Measurements from ENCODE around the gene ARNT2. TPM values are rescaled to one million over a fixed set of nuclear protein-coding genes. Genes with fewer than 3 reads are reported as not detected.

Gene ARNT2
- total and polyA plus RNA-seq, 8 donors = 0.58 to 27.4 (median 1.6) TPM

DNA sequence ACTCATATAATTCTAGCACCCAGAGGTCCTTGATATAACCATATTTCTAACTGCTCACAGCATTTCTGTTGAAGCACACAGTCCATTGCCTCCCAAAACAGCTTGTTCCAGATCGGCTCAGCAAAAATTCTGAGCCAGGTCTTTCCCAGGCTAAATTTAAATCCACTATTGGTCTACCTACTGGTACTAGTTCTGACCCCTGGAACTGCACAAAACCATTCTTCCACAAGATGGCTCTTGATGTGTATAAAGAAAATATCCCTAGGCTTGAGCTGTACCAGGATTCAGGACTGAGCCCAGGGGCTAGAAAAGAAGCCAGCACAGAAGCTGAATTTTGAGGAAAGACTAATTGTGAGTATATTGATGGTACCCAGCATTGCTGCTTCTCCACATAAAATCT is 215.5 kb downstream of the ARNT2 start:
- no peak overlapping the region for H3K27ac ChIP-seq
- H3K4me3 ChIP-seq = no peak overlapping the region
- H3K4me1 ChIP-seq = peaks cover 9 to 20% (median 10%) of the 10 kb centered on the region in 4 donors
- no peaks in the 10 kb centered on the region for H3K36me3 ChIP-seq
- H3K27me3 ChIP-seq = no peaks in the 10 kb centered on the region
- 35 to 60% (median 56%) methylated on average over 1 of the region's 1 CpG for WGBS, 5 donors
- peak in 1 of 2 donors; percentile 67 for DNase-seq
- TF ChIP-seq CTCF (IDR thresholded peaks at IDR 0.05) (peak in 2 of 7 experiments; percentile 5 to 32), EP300 (IDR thresholded peaks at IDR 0.05) (no peak)
- peaks cover 0 to 10% (median 3%) of the 10 kb centered on the region in 4 donors for H3K9me3 ChIP-seq
- intact Hi-C loops (cut with DNase I; ENCODE audit: low total_unique reads) = no loop called here

- TF ChIP-seq POLR2AphosphoS5 (IDR thresholded peaks at IDR 0.05) (no peak), CTCF (IDR thresholded peaks at IDR 0.05) (no peak), EP300 (IDR thresholded peaks at IDR 0.05) (no peak), POLR2A (IDR thresholded peaks at IDR 0.05) (no peak)
- DNase-seq = no peak
- intact Hi-C loops (cut with DNase I; ENCODE audit: low total_unique reads) = no loop called here
- Histone ChIP-seq H3K9me3 (peaks cover 0 to 10% (median 3%) of the 10 kb centered on the region in 4 donors), H3K27me3 (no peaks in the 10 kb centered on the region), H3K4me3 (no peak overlapping the region), H3K27ac (no peak overlapping the region), H3K36me3 (no peaks in the 10 kb centered on the region), H3K4me1 (peaks cover 9 to 20% (median 10%) of the 10 kb centered on the region in 4 donors)
- 88 to 93% (median 92%) methylated on average over 3 of the region's 3 CpGs for WGBS, 5 donors
These were observed 216.0 kb downstream of the ARNT2 start for GRCh38 chr15:80620141-80620540.

DNA sequence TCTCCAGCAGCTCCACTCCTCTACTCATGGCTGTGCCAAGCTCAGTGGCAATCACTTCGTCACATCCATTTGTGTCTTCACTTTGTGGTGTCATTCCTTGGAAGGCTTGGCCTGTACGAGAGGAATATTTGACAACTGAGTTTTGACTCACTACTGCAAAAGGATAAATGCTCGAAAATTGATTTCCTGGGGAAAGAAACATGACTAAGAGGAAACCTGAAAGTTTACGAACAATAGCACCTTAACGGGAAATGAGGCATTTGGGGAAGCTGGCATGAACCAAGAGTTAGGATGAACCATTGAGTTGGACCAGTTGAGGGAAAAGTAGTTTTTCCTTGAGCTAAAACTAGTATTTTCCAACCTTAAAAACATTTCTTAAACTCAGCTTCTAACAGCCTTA is 216.7 kb downstream of the ARNT2 start:
- Histone ChIP-seq H3K4me1 (peaks cover 5 to 14% (median 6%) of the 10 kb centered on the region in 4 donors), H3K27me3 (no peaks in the 10 kb centered on the region), H3K4me3 (no peak overlapping the region), H3K9me3 (peaks cover 0 to 10% (median 3%) of the 10 kb centered on the region in 4 donors), H3K27ac (peak overlapping the region in 1 of 5 donors; percentile 5), H3K36me3 (no peaks in the 10 kb centered on the region)
- intact Hi-C loops (cut with DNase I; ENCODE audit: low total_unique reads) = no loop called here
- no peak for DNase-seq
- TF ChIP-seq EP300 (IDR thresholded peaks at IDR 0.05) = no peak
- TF ChIP-seq POLR2A (IDR thresholded peaks at IDR 0.05) = no peak
- TF ChIP-seq POLR2AphosphoS5 (IDR thresholded peaks at IDR 0.05) = no peak
- TF ChIP-seq CTCF (IDR thresholded peaks at IDR 0.05) = no peak
- WGBS, 5 donors = 68 to 77% (median 74%) methylated on average over 5 of the region's 5 CpGs

DNA sequence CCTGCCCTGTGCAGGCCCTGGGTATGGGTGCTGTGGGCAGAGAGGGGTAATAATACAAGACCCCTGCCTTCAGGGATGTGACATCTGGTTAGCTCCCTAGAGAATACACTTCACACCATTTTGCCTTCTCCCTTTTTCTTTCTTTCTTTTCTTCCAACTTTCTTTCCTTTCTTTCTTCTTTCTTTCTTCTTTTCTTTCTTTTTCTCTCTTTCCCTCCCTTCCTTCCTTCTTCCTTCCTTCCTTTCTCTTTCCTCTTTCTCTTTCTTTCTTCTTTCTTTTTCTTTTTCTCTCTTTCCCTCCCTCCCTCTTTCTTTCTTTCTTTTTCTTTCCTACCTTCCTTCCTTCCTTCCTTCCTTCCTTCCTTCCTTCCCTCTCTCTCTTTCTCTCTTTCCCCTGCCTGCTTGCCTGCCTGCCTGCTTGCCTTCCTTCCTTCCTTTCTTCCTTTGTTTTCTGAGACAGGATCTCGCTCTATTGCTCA is 222.5 kb downstream of the ARNT2 start:
- Histone ChIP-seq H3K4me3 (no peak overlapping the region), H3K27ac (no peak overlapping the region), H3K9me3 (peaks cover 0 to 10% (median 3%) of the 10 kb centered on the region in 4 donors), H3K27me3 (no peaks in the 10 kb centered on the region), H3K36me3 (no peaks in the 10 kb centered on the region), H3K4me1 (no peaks in the 10 kb centered on the region)
- intact Hi-C loops (cut with DNase I; ENCODE audit: low total_unique reads) = no loop called here
- DNase-seq = no peak
- TF ChIP-seq POLR2A (IDR thresholded peaks at IDR 0.05) = no peak
- TF ChIP-seq CTCF (IDR thresholded peaks at IDR 0.05) = no peak
- no peak for TF ChIP-seq EP300 (IDR thresholded peaks at IDR 0.05)
- TF ChIP-seq POLR2AphosphoS5 (IDR thresholded peaks at IDR 0.05) = no peak
- WGBS, 5 donors = 90 to 96% (median 92%) methylated on average over 1 of the region's 1 CpG
